Measurements from ENCODE around the gene AKAP6. TPM values are rescaled to one million over a fixed set of nuclear protein-coding genes. Genes with fewer than 3 reads are reported as not detected.

Gene AKAP6
- polyA plus RNA-seq, 3 donors from 2014 or later = not detected

GRCh38 chr14:32394038-32394437 lies 64.9 kb downstream of the AKAP6 start:
- H3K4me1 Mint-ChIP-seq = no peaks in the 10 kb centered on the region
- peaks cover 3 to 19% (median 9%) of the 10 kb centered on the region in 6 donors for H3K9me3 Mint-ChIP-seq
- no peak overlapping the region for H3K4me3 Mint-ChIP-seq
- no peak for DNase-seq
- peaks cover 0 to 3% (median 0%) of the 10 kb centered on the region in 3 donors for H3K27me3 Mint-ChIP-seq (ENCODE audit: low read depth in 3 of 3)
- no peak overlapping the region for H3K27ac Mint-ChIP-seq
- H3K36me3 Mint-ChIP-seq = peaks cover 0 to 5% (median 0%) of the 10 kb centered on the region in 3 donors

- Mint-ChIP-seq H3K9me3 (peaks cover 0 to 3% (median 0%) of the 10 kb centered on the region in 6 donors), H3K4me1 (no peaks in the 10 kb centered on the region), H3K36me3 (no peaks in the 10 kb centered on the region), H3K27me3 (ENCODE audit: low read depth in 3 of 3) (peaks cover 0 to 2% (median 0%) of the 10 kb centered on the region in 3 donors), H3K4me3 (no peak overlapping the region), H3K27ac (no peak overlapping the region)
- no peak for DNase-seq
Measured at GRCh38 chr14:32396885-32397284, 67.8 kb downstream of the AKAP6 start.

GRCh38 chr14:32397861-32398640 lies 69.0 kb downstream of the AKAP6 start:
- H3K9me3 Mint-ChIP-seq = peaks cover 0 to 3% (median 0%) of the 10 kb centered on the region in 6 donors
- H3K27ac Mint-ChIP-seq = no peak overlapping the region
- no peaks in the 10 kb centered on the region for H3K4me1 Mint-ChIP-seq

GRCh38 chr14:32399920-32400319 lies 70.8 kb downstream of the AKAP6 start:
- no peaks in the 10 kb centered on the region for H3K36me3 Mint-ChIP-seq

More at GRCh38 chr14:32397861-32398640, 69.0 kb downstream of the AKAP6 start:
- H3K4me3 Mint-ChIP-seq = no peak overlapping the region
- no peak for DNase-seq
- no peaks in the 10 kb centered on the region for H3K36me3 Mint-ChIP-seq
- H3K27me3 Mint-ChIP-seq (ENCODE audit: low read depth in 3 of 3) = peaks cover 0 to 2% (median 0%) of the 10 kb centered on the region in 3 donors

GRCh38 chr14:32400480-32400879 lies 71.4 kb downstream of the AKAP6 start:
- Mint-ChIP-seq H3K27me3 (ENCODE audit: low read depth in 3 of 3) (peaks cover 0 to 2% (median 0%) of the 10 kb centered on the region in 3 donors), H3K9me3 (peaks cover 0 to 2% (median 0%) of the 10 kb centered on the region in 6 donors), H3K36me3 (no peaks in the 10 kb centered on the region), H3K27ac (no peak overlapping the region), H3K4me3 (no peak overlapping the region), H3K4me1 (no peaks in the 10 kb centered on the region)
- DNase-seq = no peak

More at GRCh38 chr14:32399920-32400319, 70.8 kb downstream of the AKAP6 start:
- Mint-ChIP-seq H3K27me3 (ENCODE audit: low read depth in 3 of 3) (peaks cover 0 to 2% (median 0%) of the 10 kb centered on the region in 3 donors), H3K9me3 (peaks cover 0 to 2% (median 0%) of the 10 kb centered on the region in 6 donors), H3K4me3 (no peak overlapping the region), H3K27ac (no peak overlapping the region), H3K4me1 (no peaks in the 10 kb centered on the region)
- no peak for DNase-seq

GRCh38 chr14:32403021-32403420 lies 73.9 kb downstream of the AKAP6 start:
- no peak overlapping the region for H3K4me3 Mint-ChIP-seq
- peaks cover 0 to 2% (median 0%) of the 10 kb centered on the region in 3 donors for H3K27me3 Mint-ChIP-seq (ENCODE audit: low read depth in 3 of 3)
- H3K27ac Mint-ChIP-seq = no peak overlapping the region
- no peak for DNase-seq
- H3K9me3 Mint-ChIP-seq = peaks cover 0 to 2% (median 0%) of the 10 kb centered on the region in 6 donors
- no peaks in the 10 kb centered on the region for H3K4me1 Mint-ChIP-seq
- H3K36me3 Mint-ChIP-seq = no peaks in the 10 kb centered on the region

GRCh38 chr14:32403688-32404087 lies 74.6 kb downstream of the AKAP6 start:
- Mint-ChIP-seq H3K4me1 (no peaks in the 10 kb centered on the region), H3K27ac (no peak overlapping the region), H3K9me3 (peaks cover 0 to 2% (median 0%) of the 10 kb centered on the region in 6 donors), H3K36me3 (no peaks in the 10 kb centered on the region), H3K27me3 (ENCODE audit: low read depth in 3 of 3) (peaks cover 0 to 2% (median 0%) of the 10 kb centered on the region in 3 donors), H3K4me3 (no peak overlapping the region)
- DNase-seq = no peak

- Mint-ChIP-seq H3K4me1 (no peaks in the 10 kb centered on the region), H3K9me3 (peaks cover 0 to 2% (median 0%) of the 10 kb centered on the region in 6 donors), H3K36me3 (no peaks in the 10 kb centered on the region), H3K27ac (no peak overlapping the region), H3K27me3 (ENCODE audit: low read depth in 3 of 3) (no peaks in the 10 kb centered on the region), H3K4me3 (no peak overlapping the region)
- DNase-seq = no peak
Measured at GRCh38 chr14:32404784-32405573, 75.9 kb downstream of the AKAP6 start.

GRCh38 chr14:32405856-32406255 lies 76.8 kb downstream of the AKAP6 start:
- H3K27me3 Mint-ChIP-seq (ENCODE audit: low read depth in 3 of 3) = no peaks in the 10 kb centered on the region
- peaks cover 0 to 2% (median 0%) of the 10 kb centered on the region in 6 donors for H3K9me3 Mint-ChIP-seq
- DNase-seq = no peak
- H3K36me3 Mint-ChIP-seq = no peaks in the 10 kb centered on the region
- H3K4me3 Mint-ChIP-seq = no peak overlapping the region
- no peaks in the 10 kb centered on the region for H3K4me1 Mint-ChIP-seq
- H3K27ac Mint-ChIP-seq = no peak overlapping the region

GRCh38 chr14:32407130-32407529 lies 78.0 kb downstream of the AKAP6 start:
- H3K9me3 Mint-ChIP-seq = peaks cover 0 to 2% (median 0%) of the 10 kb centered on the region in 6 donors
- no peaks in the 10 kb centered on the region for H3K4me1 Mint-ChIP-seq
- no peaks in the 10 kb centered on the region for H3K27me3 Mint-ChIP-seq (ENCODE audit: low read depth in 3 of 3)
- DNase-seq = no peak
- H3K4me3 Mint-ChIP-seq = no peak overlapping the region
- H3K27ac Mint-ChIP-seq = no peak overlapping the region
- H3K36me3 Mint-ChIP-seq = no peaks in the 10 kb centered on the region

GRCh38 chr14:32408018-32408417 lies 78.9 kb downstream of the AKAP6 start:
- H3K27ac Mint-ChIP-seq = no peak overlapping the region
- H3K27me3 Mint-ChIP-seq (ENCODE audit: low read depth in 3 of 3) = no peaks in the 10 kb centered on the region
- no peaks in the 10 kb centered on the region for H3K4me1 Mint-ChIP-seq
- H3K4me3 Mint-ChIP-seq = no peak overlapping the region
- peaks cover 0 to 2% (median 0%) of the 10 kb centered on the region in 6 donors for H3K9me3 Mint-ChIP-seq
- H3K36me3 Mint-ChIP-seq = no peaks in the 10 kb centered on the region
- DNase-seq = no peak

- Mint-ChIP-seq H3K27me3 (ENCODE audit: low read depth in 3 of 3) (peaks cover 0 to 5% (median 0%) of the 10 kb centered on the region in 3 donors), H3K27ac (no peak overlapping the region), H3K9me3 (peaks cover 0 to 4% (median under 1%) of the 10 kb centered on the region in 6 donors), H3K36me3 (no peaks in the 10 kb centered on the region), H3K4me3 (no peak overlapping the region), H3K4me1 (no peaks in the 10 kb centered on the region)
- no peak for DNase-seq
Measured at GRCh38 chr14:32412103-32412502, 83.0 kb downstream of the AKAP6 start.

- peaks cover 0 to 4% (median under 1%) of the 10 kb centered on the region in 6 donors for H3K9me3 Mint-ChIP-seq
- H3K4me1 Mint-ChIP-seq = no peaks in the 10 kb centered on the region
- H3K27ac Mint-ChIP-seq = no peak overlapping the region
- no peak for DNase-seq
- H3K36me3 Mint-ChIP-seq = no peaks in the 10 kb centered on the region
- no peak overlapping the region for H3K4me3 Mint-ChIP-seq
- peaks cover 0 to 5% (median 0%) of the 10 kb centered on the region in 3 donors for H3K27me3 Mint-ChIP-seq (ENCODE audit: low read depth in 3 of 3)
Measured at GRCh38 chr14:32412532-32412931, 83.4 kb downstream of the AKAP6 start.

Measured in immature natural killer cell (primary cell).